B cell (primary cell): ENCODE data around the gene TMEM38B. TPM values are rescaled to one million over a fixed set of nuclear protein-coding genes. Genes with fewer than 3 reads are reported as not detected.
"Not testable (repeated sequence)": the region's sequence is repeated elsewhere in the genome, so short reads cannot be mapped to it uniquely, and the experiment has no call there.

Source experiments
- ATAC-seq: fragments of 200-7000 bp; cut with Tn5 transposase; one replicate; pipeline ENCODE4 v1.10.0; 2021; ENCODE audit warnings: low read depth, mild to moderate bottlenecking, moderate number of reproducible peaks, moderate library complexity
- CTCF ChIA-PET: fragments of 350-600 bp; sonication (Branson Sonifier 250); formaldehyde crosslinking; loops from one replicate; lab custom pipeline; 2021; ENCODE audit warnings: antibody characterized with exemption, inconsistent platforms; lab: Charles Lee
- POLR2A ChIA-PET: fragments of 350-600 bp; sonication (Branson Sonifier 250); formaldehyde crosslinking; loops from one replicate; lab custom pipeline; 2021; ENCODE audit warnings: antibody characterized with exemption; lab: Charles Lee
- DNase-seq: peaks from one replicate; pipeline ENCODE4 v3.0.0; 2013
- H2AFZ ChIP-seq: 2 replicates; pipeline ENCODE4 v1.6.1; 2012; ENCODE audit warnings: mild to moderate bottlenecking, low read depth, low read length; ENCODE audit not compliant: insufficient read depth, poor library complexity, severe bottlenecking
- H3K27ac ChIP-seq, 2 donors: 1 replicate in 1 of 2; 2 replicates in 1 of 2; pipeline ENCODE4 v1.5.1; 2012 to 2013; ENCODE audit warnings: low read length in 2 of 2, mild to moderate bottlenecking in 2 of 2, moderate library complexity in 1 of 2
- H3K27me3 ChIP-seq, 4 experiments: fragments of 200-600 bp in 1 of 4; sonication (generic) in 1 of 4; replicated peaks in 1 of 4; 1 replicate in 2 of 4; 2 replicates in 2 of 4; pipeline versions ENCODE4 v1.6.1 to v1.7.0; 2013 to 2016; ENCODE audit warnings: low read length in 3 of 4, mild to moderate bottlenecking in 2 of 4, mixed read lengths in 1 of 4, moderate library complexity in 1 of 4; ENCODE audit not compliant: insufficient read depth in 4 of 4, control insufficient read depth in 3 of 4; ENCODE audit errors: control extremely low read depth in 1 of 4
- H3K36me3 ChIP-seq, 2 experiments: replicated peaks in 1 of 2; 1 replicate in 1 of 2; 2 replicates in 1 of 2; pipeline versions ENCODE4 v1.6.1 to v1.7.1; 2013; ENCODE audit warnings: low read length in 1 of 2; ENCODE audit not compliant: insufficient read depth in 2 of 2, control insufficient read depth in 1 of 2; ENCODE audit errors: control extremely low read depth in 1 of 2, extremely low read depth in 1 of 2
- H3K4me1 ChIP-seq, 2 donors: fragments of 200-600 bp in 1 of 2; sonication (generic) in 1 of 2; 1 replicate in 1 of 2; 2 replicates in 1 of 2; pipeline versions ENCODE4 v1.5.1 to v1.6.1; 2013 to 2017; ENCODE audit warnings: low read length in 2 of 2; ENCODE audit not compliant: control insufficient read depth in 2 of 2, insufficient read depth in 2 of 2
- H3K4me2 ChIP-seq: replicated peaks from 2 replicates; pipeline ENCODE3; 2012; ENCODE audit warnings: mild to moderate bottlenecking, low read depth, low read length; ENCODE audit not compliant: poor library complexity, severe bottlenecking
- H3K4me3 ChIP-seq, 5 experiments: fragments of 200-600 bp in 1 of 5; sonication (generic) in 1 of 5; 1 replicate in 3 of 5; 2 replicates in 2 of 5; pipeline versions ENCODE4 v1.5.1 to v1.7.0; 2011 to 2016; ENCODE audit warnings: low read length in 4 of 5, mild to moderate bottlenecking in 4 of 5, low read depth in 2 of 5, control low read depth in 1 of 5, moderate library complexity in 1 of 5; ENCODE audit not compliant: insufficient read depth in 1 of 5; ENCODE audit errors: control extremely low read depth in 1 of 5, extremely low read depth in 1 of 5
- H3K79me2 ChIP-seq: fragments of 200-600 bp; sonication (generic); one replicate; pipeline ENCODE4 v1.6.0; 2016; ENCODE audit warnings: low read length; ENCODE audit not compliant: control insufficient read depth, insufficient read depth
- H3K9ac ChIP-seq: fragments of 200-600 bp; sonication (generic); 2 replicates; pipeline ENCODE4 v1.6.1; 2017; ENCODE audit warnings: mild to moderate bottlenecking, low read length, moderate library complexity
- H3K9me3 ChIP-seq, 3 donors: one replicate each; pipeline versions ENCODE4 v1.6.1 to v1.7.1; 2013; ENCODE audit warnings: low read length in 2 of 3; ENCODE audit not compliant: control insufficient read depth in 2 of 3, insufficient read depth in 1 of 3; ENCODE audit errors: control extremely low read depth in 1 of 3
- H4K20me1 ChIP-seq: 2 replicates; pipeline ENCODE4 v1.6.0; 2012; ENCODE audit warnings: mild to moderate bottlenecking, low read length; ENCODE audit not compliant: insufficient read depth, control insufficient read depth, poor library complexity, severe bottlenecking
- H3K27ac Mint-ChIP-seq: one replicate; pipeline ENCODE4 v1.8.0; 2021; ENCODE audit warnings: mixed read lengths
- H3K27me3 Mint-ChIP-seq: one replicate; pipeline ENCODE4 v1.8.0; 2021; ENCODE audit warnings: mixed read lengths
- H3K4me1 Mint-ChIP-seq: one replicate; pipeline ENCODE4 v1.8.0; 2021; ENCODE audit warnings: mixed read lengths
- H3K4me3 Mint-ChIP-seq: one replicate; pipeline ENCODE4 v1.8.0; 2021; ENCODE audit warnings: mixed read lengths
- H3K9me3 Mint-ChIP-seq: one replicate; pipeline ENCODE4 v1.8.0; 2022; ENCODE audit warnings: mixed read lengths; ENCODE audit not compliant: insufficient read depth
- EZH2 ChIP-seq: IDR thresholded peaks from 2 replicates; pipeline ENCODE4 v1.6.1; 2012; ENCODE audit warnings: borderline replicate concordance, low read depth, mild to moderate bottlenecking, moderate library complexity, low read length; ENCODE audit not compliant: insufficient read depth, poor library complexity, severe bottlenecking
- WGBS: methylation state at CpG from one replicate; pipeline ENCODE4 v1.1.5; 2013; ENCODE audit warnings: missing lambda C conversion rate; ENCODE audit not compliant: insufficient coverage; 5-methylcytosine and 5-hydroxymethylcytosine counted together
- intact Hi-C: fragments of 100-400 bp; cut with micrococcal nuclease; formaldehyde crosslinking; loops from one replicate; pipeline ENCODE4 v1.10.0; 2022
- polyA plus RNA-seq: library from polyadenylated mRNA; depleted of rRNA; stranded (reverse); fragments of >200 nt; gene quantifications from 2 replicates; pipeline ENCODE4 v1.2.3, GENCODE V29; 2012
- total RNA-seq, 2 donors: library from RNA; stranded (reverse); fragments of 120-200 nt in 1 of 2; gene quantifications; 1 replicate in 1 of 2; 2 replicates in 1 of 2; pipeline versions ENCODE4 v1.2.3 to v1.2.4, GENCODE V29; 2013 to 2022
- TF ChIP-seq, protein P1 (sequence below): fragments of 200-600 bp; IDR thresholded peaks from one replicate; pipeline ENCODE4 v1.8.0; 2022; ENCODE audit warnings: antibody characterized with exemption, mild to moderate bottlenecking

The TMEM38B gene
- total and polyA plus RNA-seq, 2 donors (not counting 1 experiment from before 2014, with no cell fraction given) = 6.4 to 29.6 TPM

DNA sequence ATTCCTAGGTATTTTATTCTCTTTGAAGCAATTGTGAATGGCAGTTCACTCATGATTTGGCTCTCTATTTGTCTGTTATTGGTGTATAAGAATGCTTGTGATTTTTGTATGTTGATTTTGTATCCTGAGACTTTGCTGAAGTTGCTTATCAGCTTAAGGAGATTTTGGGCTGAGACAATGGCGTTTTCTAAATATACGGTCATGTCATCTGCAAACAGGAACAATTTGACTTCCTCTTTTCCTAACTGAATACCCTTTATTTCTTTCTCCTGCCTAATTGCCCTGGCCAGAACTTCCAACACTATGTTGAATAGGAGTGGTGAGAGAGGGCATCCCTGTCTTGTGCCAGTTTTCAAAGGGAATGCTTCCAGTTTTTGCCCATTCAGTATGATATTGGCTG is 92.5 kb downstream of the TMEM38B start:
- H3K4me3 Mint-ChIP-seq, ATAC-seq, H3K36me3 ChIP-seq, H3K9me3 Mint-ChIP-seq, H3K27ac Mint-ChIP-seq, CTCF ChIA-PET, H2AFZ ChIP-seq, POLR2A ChIA-PET, DNase-seq, H3K27ac ChIP-seq, H3K4me2 ChIP-seq, H4K20me1 ChIP-seq, H3K4me1 ChIP-seq, H3K9ac ChIP-seq, H3K4me3 ChIP-seq, H3K4me1 Mint-ChIP-seq, H3K27me3 Mint-ChIP-seq, H3K27me3 ChIP-seq, intact Hi-C loops, H3K79me2 ChIP-seq: not testable (repeated sequence)
- WGBS = no CpG with 5 or more reads among the region's 2 CpGs
- H3K9me3 ChIP-seq = peaks cover 0 to 19% (median 0%) of the 10 kb centered on the region in 3 donors

DNA sequence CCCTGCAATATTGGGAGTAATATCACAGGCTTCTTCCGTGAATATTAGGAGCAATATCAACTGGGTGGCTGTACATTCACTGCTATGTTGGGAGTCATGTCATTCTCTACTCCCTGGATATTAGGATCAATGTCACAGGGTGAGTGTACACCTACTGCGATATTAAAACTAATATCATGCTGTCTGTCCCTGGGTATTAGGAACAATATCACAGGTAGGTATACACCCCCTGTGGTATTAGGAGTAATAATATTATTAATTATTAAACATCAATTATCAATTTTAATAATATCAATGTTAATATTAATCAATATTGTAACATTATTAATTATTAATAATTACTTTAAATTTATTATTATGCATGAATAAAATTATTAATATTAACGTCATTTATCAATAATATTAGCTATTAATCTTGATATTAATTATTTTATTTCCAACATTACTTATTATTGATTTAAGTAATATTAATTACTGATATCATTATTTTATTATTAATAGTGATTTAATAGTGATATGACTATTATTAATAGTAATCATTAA is 121.9 kb downstream of the TMEM38B start:
- CTCF ChIA-PET = no interaction called here
- no peaks in the 10 kb centered on the region for H3K4me1 ChIP-seq
- H3K4me3 ChIP-seq = no peak overlapping the region
- POLR2A ChIA-PET = no interaction called here
- no peak overlapping the region for H3K9ac ChIP-seq
- 100% methylated on average over 1 of the region's 3 CpGs for WGBS
- H3K27me3 ChIP-seq = no peaks in the 10 kb centered on the region
- H3K9me3 ChIP-seq = peaks cover 0 to 6% (median 0%) of the 10 kb centered on the region in 3 donors
- H3K79me2 ChIP-seq = no peaks in the 10 kb centered on the region
- intact Hi-C loops = no loop called here
- Mint-ChIP-seq H3K9me3 (no peaks in the 10 kb centered on the region), H3K27me3 (no peaks in the 10 kb centered on the region), H3K4me3 (no peak overlapping the region), H3K27ac (no peak overlapping the region), H3K4me1 (no peaks in the 10 kb centered on the region)
- ATAC-seq (no peak), DNase-seq (no peak)
- no peak overlapping the region for H3K27ac ChIP-seq
- TF ChIP-seq, protein P1, sequence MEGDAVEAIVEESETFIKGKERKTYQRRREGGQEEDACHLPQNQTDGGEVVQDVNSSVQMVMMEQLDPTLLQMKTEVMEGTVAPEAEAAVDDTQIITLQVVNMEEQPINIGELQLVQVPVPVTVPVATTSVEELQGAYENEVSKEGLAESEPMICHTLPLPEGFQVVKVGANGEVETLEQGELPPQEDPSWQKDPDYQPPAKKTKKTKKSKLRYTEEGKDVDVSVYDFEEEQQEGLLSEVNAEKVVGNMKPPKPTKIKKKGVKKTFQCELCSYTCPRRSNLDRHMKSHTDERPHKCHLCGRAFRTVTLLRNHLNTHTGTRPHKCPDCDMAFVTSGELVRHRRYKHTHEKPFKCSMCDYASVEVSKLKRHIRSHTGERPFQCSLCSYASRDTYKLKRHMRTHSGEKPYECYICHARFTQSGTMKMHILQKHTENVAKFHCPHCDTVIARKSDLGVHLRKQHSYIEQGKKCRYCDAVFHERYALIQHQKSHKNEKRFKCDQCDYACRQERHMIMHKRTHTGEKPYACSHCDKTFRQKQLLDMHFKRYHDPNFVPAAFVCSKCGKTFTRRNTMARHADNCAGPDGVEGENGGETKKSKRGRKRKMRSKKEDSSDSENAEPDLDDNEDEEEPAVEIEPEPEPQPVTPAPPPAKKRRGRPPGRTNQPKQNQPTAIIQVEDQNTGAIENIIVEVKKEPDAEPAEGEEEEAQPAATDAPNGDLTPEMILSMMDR = no peak
- no peak for TF ChIP-seq EZH2
- no peaks in the 10 kb centered on the region for H4K20me1 ChIP-seq
- no peaks in the 10 kb centered on the region for H3K36me3 ChIP-seq
- no peak overlapping the region for H3K4me2 ChIP-seq
- H2AFZ ChIP-seq = no peak overlapping the region
